HEK293T (cell line): ENCODE measurements around the gene ZNF791.

Source experiments
- BHLHE40 ChIP-seq: fragments of 450-650 bp; IDR thresholded peaks from 2 replicates; pipeline ENCODE4 v1.6.1; 2016; ENCODE audit warnings: mild to moderate bottlenecking, moderate library complexity, borderline replicate concordance
- ELF4 ChIP-seq: fragments of 450-650 bp; IDR thresholded peaks from 2 replicates; pipeline ENCODE4 v1.6.1; 2017; ENCODE audit warnings: antibody characterized with exemption
- FOXK2 ChIP-seq: fragments of 450-650 bp; IDR thresholded peaks from 2 replicates; pipeline ENCODE4 v1.6.1; 2016; ENCODE audit warnings: mild to moderate bottlenecking
- HDGF ChIP-seq: fragments of 450-650 bp; IDR thresholded peaks from 2 replicates; pipeline ENCODE4 v1.6.1; 2017; ENCODE audit warnings: antibody characterized with exemption, borderline replicate concordance
- LEF1 ChIP-seq: fragments of 450-650 bp; IDR thresholded peaks from 2 replicates; pipeline ENCODE4 v1.6.1; 2017; ENCODE audit warnings: mild to moderate bottlenecking, borderline replicate concordance
- NFRKB ChIP-seq: fragments of 450-650 bp; IDR thresholded peaks from 2 replicates; pipeline ENCODE4 v1.6.1; 2016; ENCODE audit warnings: mild to moderate bottlenecking, moderate library complexity
- SP1 ChIP-seq: fragments of 450-650 bp; IDR thresholded peaks from 2 replicates; pipeline ENCODE4 v1.6.1; 2017
- SUZ12 ChIP-seq: fragments of 450-650 bp; IDR thresholded peaks from 2 replicates; pipeline ENCODE4 v1.6.1; 2016; ENCODE audit warnings: mild to moderate bottlenecking
- TARDBP ChIP-seq: fragments of 450-650 bp; IDR thresholded peaks from 2 replicates; pipeline ENCODE4 v1.6.1; 2016
- ZNF384 ChIP-seq: fragments of 450-650 bp; IDR thresholded peaks from 2 replicates; pipeline ENCODE4 v1.6.1; 2016
- TF ChIP-seq, protein P1 (sequence below): fragments of 450-650 bp; IDR thresholded peaks from 2 replicates; pipeline ENCODE4 v1.6.1; 2016

DNA sequence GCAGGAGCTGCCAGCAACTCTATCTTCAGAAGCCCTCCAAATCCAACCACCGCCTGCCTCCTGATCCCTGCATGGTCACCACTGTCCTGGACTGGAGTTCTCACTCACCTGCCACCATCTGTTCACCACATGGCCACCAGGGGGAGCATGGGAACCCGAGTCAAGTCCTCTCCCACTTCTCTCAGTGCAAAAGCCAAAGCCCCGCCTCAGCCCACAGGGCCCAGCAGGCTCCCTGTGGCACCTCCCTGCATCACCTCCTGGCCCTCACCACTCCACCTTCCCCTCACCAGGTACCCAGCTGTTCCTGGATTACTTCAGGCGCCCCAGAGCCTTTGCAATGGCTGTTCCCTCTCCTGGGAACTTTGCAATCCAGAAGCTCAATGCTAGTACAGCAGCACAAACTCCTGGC is 65.7 kb downstream of the ZNF791 start:
- TF ChIP-seq HDGF = no peak
- TF ChIP-seq ELF4 = no peak
- no peak for TF ChIP-seq ZNF384
- no peak for TF ChIP-seq BHLHE40
- no peak for TF ChIP-seq SUZ12
- TF ChIP-seq LEF1 = no peak
- TF ChIP-seq NFRKB = no peak
- no peak for TF ChIP-seq SP1
- TF ChIP-seq FOXK2 = no peak
- TF ChIP-seq, protein P1, sequence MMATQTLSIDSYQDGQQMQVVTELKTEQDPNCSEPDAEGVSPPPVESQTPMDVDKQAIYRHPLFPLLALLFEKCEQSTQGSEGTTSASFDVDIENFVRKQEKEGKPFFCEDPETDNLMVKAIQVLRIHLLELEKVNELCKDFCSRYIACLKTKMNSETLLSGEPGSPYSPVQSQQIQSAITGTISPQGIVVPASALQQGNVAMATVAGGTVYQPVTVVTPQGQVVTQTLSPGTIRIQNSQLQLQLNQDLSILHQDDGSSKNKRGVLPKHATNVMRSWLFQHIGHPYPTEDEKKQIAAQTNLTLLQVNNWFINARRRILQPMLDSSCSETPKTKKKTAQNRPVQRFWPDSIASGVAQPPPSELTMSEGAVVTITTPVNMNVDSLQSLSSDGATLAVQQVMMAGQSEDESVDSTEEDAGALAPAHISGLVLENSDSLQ = no peak
- TF ChIP-seq TARDBP = no peak
